HEK293 (cell line): ENCODE data around the gene CYBRD1.

Experiments
- CTCF ChIA-PET: fragments of 350-600 bp; formaldehyde crosslinking; extraction: SDS; loops from one replicate; lab custom pipeline; 2021; ENCODE audit warnings: antibody characterized with exemption; lab: Yijun Ruan, JAX
- POLR2A ChIA-PET: fragments of 300-600 bp; formaldehyde crosslinking; extraction: SDS; loops from one replicate; lab custom pipeline; 2020; ENCODE audit warnings: antibody characterized with exemption, inconsistent platforms; lab: Yijun Ruan, JAX
- H3K27ac ChIP-seq: fragments of 200-500 bp; sonication (Bioruptor generic); 2 replicates; pipeline ENCODE4 v1.5.1; 2014; ENCODE audit warnings: low read depth, low read length, control low read depth, inconsistent platforms; ENCODE audit errors: extremely low read depth
- H3K36me3 ChIP-seq, 2 experiments: fragments of 200-500 bp in 1 of 2; sonication (Bioruptor generic) in 1 of 2; 1 replicate in 1 of 2; 2 replicates in 1 of 2; pipeline ENCODE4 v1.5.1; 2014 to 2017; ENCODE audit warnings: inconsistent platforms in 2 of 2, low read length in 2 of 2; ENCODE audit not compliant: control insufficient read depth in 2 of 2, insufficient read depth in 1 of 2
- H3K4me1 ChIP-seq: fragments of 200-500 bp; sonication (Bioruptor generic); 2 replicates; pipeline ENCODE4 v1.5.1; 2014; ENCODE audit warnings: mild to moderate bottlenecking, low read length, inconsistent platforms; ENCODE audit not compliant: control insufficient read depth, insufficient read depth
- H3K4me3 ChIP-seq: 2 replicates; pipeline ENCODE4 v1.5.1; 2011; ENCODE audit warnings: low read depth, mild to moderate bottlenecking, control low read depth, low read length, moderate library complexity
- H3K9me3 ChIP-seq: fragments of 200-500 bp; sonication (Bioruptor generic); 2 replicates; pipeline ENCODE4 v1.5.1; 2014; ENCODE audit warnings: low read depth, low read length, inconsistent platforms; ENCODE audit not compliant: control insufficient read depth, insufficient read depth
- CTCF ChIP-seq: fragments of 450-650 bp; formaldehyde crosslinking; IDR thresholded peaks from 2 replicates; pipeline ENCODE4 v1.5.1; 2016; ENCODE audit warnings: missing biosample characterization, missing genetic modification characterization
- KLF10 ChIP-seq: fragments of 450-650 bp; IDR thresholded peaks from 2 replicates; pipeline ENCODE4 v1.5.1; 2018; ENCODE audit warnings: missing biosample characterization, mild to moderate bottlenecking, missing genetic modification characterization
- ZNF140 ChIP-seq: fragments of 450-650 bp; formaldehyde crosslinking; IDR thresholded peaks from 2 replicates; pipeline ENCODE4 v1.5.1; 2016; ENCODE audit warnings: missing biosample characterization, missing genetic modification characterization
- ZNF501 ChIP-seq: fragments of 450-650 bp; formaldehyde crosslinking; IDR thresholded peaks from 2 replicates; pipeline ENCODE4 v1.5.1; 2016; ENCODE audit warnings: missing biosample characterization, missing genetic modification characterization
- ZNF654 ChIP-seq: fragments of 450-650 bp; formaldehyde crosslinking; IDR thresholded peaks from 2 replicates; pipeline ENCODE4 v1.5.1; 2016; ENCODE audit warnings: low read depth, missing biosample characterization, missing genetic modification characterization
- ZNF660 ChIP-seq: fragments of 450-650 bp; IDR thresholded peaks from 2 replicates; pipeline ENCODE4 v1.5.1; 2018; ENCODE audit warnings: missing biosample characterization, mild to moderate bottlenecking, missing genetic modification characterization
- ZNF704 ChIP-seq: fragments of 450-650 bp; formaldehyde crosslinking; IDR thresholded peaks from 2 replicates; pipeline ENCODE4 v1.5.1; 2016; ENCODE audit warnings: missing biosample characterization, missing genetic modification characterization
- TF ChIP-seq, protein P1 (sequence below): fragments of 450-650 bp; formaldehyde crosslinking; IDR thresholded peaks from 2 replicates; pipeline ENCODE4 v1.5.1; 2016; ENCODE audit warnings: missing biosample characterization, missing genetic modification characterization
- TF ChIP-seq, protein P2 (sequence below): fragments of 450-650 bp; formaldehyde crosslinking; IDR thresholded peaks from 2 replicates; pipeline ENCODE4 v1.5.1; 2016; ENCODE audit warnings: missing biosample characterization, missing genetic modification characterization, borderline replicate concordance

The CYBRD1 gene

GRCh38 chr2:171595456-171595855 is 73.2 kb downstream of the CYBRD1 start:
- no peaks in the 10 kb centered on the region for H3K9me3 ChIP-seq
- ChIA-PET CTCF (interaction anchor here (0.5 to 1.2 kb wide), 4 partner anchors 98 to 531 kb away, joined by 3 to 4 read pairs (median 4); no protein-coding TSS in a partner anchor), POLR2A (no interaction called here)
- no peak overlapping the region for H3K4me3 ChIP-seq
- no peak overlapping the region for H3K27ac ChIP-seq
- TF ChIP-seq ZNF660 = no peak
- H3K36me3 ChIP-seq = no peaks in the 10 kb centered on the region
- H3K4me1 ChIP-seq = no peaks in the 10 kb centered on the region

DNA sequence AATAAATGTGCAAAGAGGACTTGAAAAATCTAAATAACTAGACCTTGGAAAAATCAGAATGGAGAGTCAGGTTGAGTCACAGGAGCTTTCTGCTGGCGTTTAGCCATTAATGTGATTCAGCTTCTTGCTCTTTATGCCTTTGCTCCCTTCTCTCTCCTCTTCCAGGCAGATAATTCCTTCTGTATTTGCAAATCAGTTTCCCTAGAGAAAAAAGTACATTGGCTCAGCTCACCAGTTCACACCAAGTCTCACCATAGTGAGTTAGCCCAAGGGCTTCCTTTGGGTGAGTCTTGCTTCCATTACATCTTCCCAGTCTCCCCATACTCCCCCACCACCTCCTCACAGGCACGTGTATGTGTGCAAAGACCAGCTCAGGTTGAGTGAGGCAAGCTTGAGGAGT is 73.6 kb downstream of the CYBRD1 start:
- no peak overlapping the region for H3K4me3 ChIP-seq
- H3K27ac ChIP-seq = no peak overlapping the region
- H3K9me3 ChIP-seq = no peaks in the 10 kb centered on the region
- no peaks in the 10 kb centered on the region for H3K36me3 ChIP-seq
- CTCF ChIA-PET = interaction anchor here (0.5 to 1.1 kb wide), 5 partner anchors 97 to 531 kb away, joined by 3 to 6 read pairs (median 4); no protein-coding TSS in a partner anchor
- no peaks in the 10 kb centered on the region for H3K4me1 ChIP-seq
- TF ChIP-seq, protein P1, sequence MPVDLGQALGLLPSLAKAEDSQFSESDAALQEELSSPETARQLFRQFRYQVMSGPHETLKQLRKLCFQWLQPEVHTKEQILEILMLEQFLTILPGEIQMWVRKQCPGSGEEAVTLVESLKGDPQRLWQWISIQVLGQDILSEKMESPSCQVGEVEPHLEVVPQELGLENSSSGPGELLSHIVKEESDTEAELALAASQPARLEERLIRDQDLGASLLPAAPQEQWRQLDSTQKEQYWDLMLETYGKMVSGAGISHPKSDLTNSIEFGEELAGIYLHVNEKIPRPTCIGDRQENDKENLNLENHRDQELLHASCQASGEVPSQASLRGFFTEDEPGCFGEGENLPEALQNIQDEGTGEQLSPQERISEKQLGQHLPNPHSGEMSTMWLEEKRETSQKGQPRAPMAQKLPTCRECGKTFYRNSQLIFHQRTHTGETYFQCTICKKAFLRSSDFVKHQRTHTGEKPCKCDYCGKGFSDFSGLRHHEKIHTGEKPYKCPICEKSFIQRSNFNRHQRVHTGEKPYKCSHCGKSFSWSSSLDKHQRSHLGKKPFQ (tag by site-specific recombination) = 0 out of 2 replicates have a peak, but pooled peaks have one; percentile 58
- TF ChIP-seq KLF10 (tag by site-specific recombination) = no peak
- no peak for TF ChIP-seq ZNF704 (tag by site-specific recombination)
- no peak for TF ChIP-seq ZNF140 (tag by site-specific recombination)
- POLR2A ChIA-PET = no interaction called here

- TF ChIP-seq CTCF (tag by site-specific recombination) (peak; percentile 43; the same call in 1 of the 2 replicates), ZNF501 (tag by site-specific recombination) (no peak), ZNF660 (peak; percentile 77; the same call in 1 of the 2 replicates), ZNF654 (tag by site-specific recombination) (peak; percentile 70)
- TF ChIP-seq, protein P2, sequence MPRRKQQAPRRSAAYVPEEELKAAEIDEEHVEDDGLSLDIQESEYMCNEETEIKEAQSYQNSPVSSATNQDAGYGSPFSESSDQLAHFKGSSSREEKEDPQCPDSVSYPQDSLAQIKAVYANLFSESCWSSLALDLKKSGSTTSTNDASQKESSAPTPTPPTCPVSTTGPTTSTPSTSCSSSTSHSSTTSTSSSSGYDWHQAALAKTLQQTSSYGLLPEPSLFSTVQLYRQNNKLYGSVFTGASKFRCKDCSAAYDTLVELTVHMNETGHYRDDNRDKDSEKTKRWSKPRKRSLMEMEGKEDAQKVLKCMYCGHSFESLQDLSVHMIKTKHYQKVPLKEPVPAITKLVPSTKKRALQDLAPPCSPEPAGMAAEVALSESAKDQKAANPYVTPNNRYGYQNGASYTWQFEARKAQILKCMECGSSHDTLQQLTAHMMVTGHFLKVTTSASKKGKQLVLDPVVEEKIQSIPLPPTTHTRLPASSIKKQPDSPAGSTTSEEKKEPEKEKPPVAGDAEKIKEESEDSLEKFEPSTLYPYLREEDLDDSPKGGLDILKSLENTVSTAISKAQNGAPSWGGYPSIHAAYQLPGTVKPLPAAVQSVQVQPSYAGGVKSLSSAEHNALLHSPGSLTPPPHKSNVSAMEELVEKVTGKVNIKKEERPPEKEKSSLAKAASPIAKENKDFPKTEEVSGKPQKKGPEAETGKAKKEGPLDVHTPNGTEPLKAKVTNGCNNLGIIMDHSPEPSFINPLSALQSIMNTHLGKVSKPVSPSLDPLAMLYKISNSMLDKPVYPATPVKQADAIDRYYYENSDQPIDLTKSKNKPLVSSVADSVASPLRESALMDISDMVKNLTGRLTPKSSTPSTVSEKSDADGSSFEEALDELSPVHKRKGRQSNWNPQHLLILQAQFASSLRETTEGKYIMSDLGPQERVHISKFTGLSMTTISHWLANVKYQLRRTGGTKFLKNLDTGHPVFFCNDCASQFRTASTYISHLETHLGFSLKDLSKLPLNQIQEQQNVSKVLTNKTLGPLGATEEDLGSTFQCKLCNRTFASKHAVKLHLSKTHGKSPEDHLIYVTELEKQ (tag by site-specific recombination) = no peak
- H3K36me3 ChIP-seq = no peaks in the 10 kb centered on the region
- no peaks in the 10 kb centered on the region for H3K4me1 ChIP-seq
- ChIA-PET POLR2A (no interaction called here), CTCF (interaction anchor here (0.6 to 4.0 kb wide), 16 partner anchors 9 to 644 kb away, joined by 3 to 31 read pairs (median 4); partner anchors contain the start of gene DLX2)
- H3K9me3 ChIP-seq = no peaks in the 10 kb centered on the region
- no peak overlapping the region for H3K27ac ChIP-seq
- no peak overlapping the region for H3K4me3 ChIP-seq
Observed at GRCh38 chr2:171598713-171599319, 76.5 kb downstream of the CYBRD1 start.
